ENCODE results near the gene UNG. TPM values are rescaled to one million over a fixed set of nuclear protein-coding genes. Genes with fewer than 3 reads are reported as not detected.

Gene UNG
- total RNA-seq, 1 experiment from 2014 or later: 35.4 TPM

- no peak for DNase-seq (ENCODE audit: low read depth, low spot score)
- in situ Hi-C loops (cut with HindIII; ENCODE audit: low pct_unique_long_range_greater_than_20kb, low sequenced_read_pairs): no loop called here
These were observed 13.0 kb upstream of the UNG start for GRCh38 chr12:109084425-109084824.

GRCh38 chr12:109085590-109085989, 11.8 kb upstream of the UNG start:
- DNase-seq (ENCODE audit: low read depth, low spot score): no peak

GRCh38 chr12:109087250-109087649, 10.1 kb upstream of the UNG start:
- in situ Hi-C loops (cut with HindIII; ENCODE audit: low pct_unique_long_range_greater_than_20kb, low sequenced_read_pairs): no loop called here
- DNase-seq (ENCODE audit: low read depth, low spot score): no peak

More at GRCh38 chr12:109085590-109085989, 11.8 kb upstream of the UNG start:
- in situ Hi-C loops (cut with HindIII; ENCODE audit: low pct_unique_long_range_greater_than_20kb, low sequenced_read_pairs): no loop called here

- in situ Hi-C loops (cut with HindIII; ENCODE audit: low pct_unique_long_range_greater_than_20kb, low sequenced_read_pairs): no loop called here
- no peak for DNase-seq (ENCODE audit: low read depth, low spot score)
These were observed 8.6 kb upstream of the UNG start for GRCh38 chr12:109088818-109089217.

DNA sequence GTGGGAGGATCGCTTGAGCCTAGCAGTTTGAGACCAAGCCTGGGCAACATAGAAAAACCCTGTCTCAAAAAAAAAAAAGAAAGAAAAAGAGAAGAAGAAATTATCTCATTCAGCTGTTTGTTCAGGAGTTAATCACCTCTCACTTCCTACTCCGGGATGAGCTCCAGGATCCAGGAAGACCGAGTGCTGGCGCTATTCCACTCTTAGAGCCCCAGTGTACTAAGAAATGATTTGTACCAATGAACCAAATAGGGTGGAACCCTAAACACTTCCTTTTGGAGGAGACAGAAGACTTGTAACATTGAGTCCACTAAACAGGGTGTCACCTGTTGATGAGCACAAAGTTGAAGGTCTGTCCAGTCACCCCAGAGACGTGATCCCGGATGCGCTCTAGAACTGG, 7.7 kb upstream of the UNG start:
- no peak for DNase-seq (ENCODE audit: low read depth, low spot score)
- in situ Hi-C loops (cut with HindIII; ENCODE audit: low pct_unique_long_range_greater_than_20kb, low sequenced_read_pairs): no loop called here

DNA sequence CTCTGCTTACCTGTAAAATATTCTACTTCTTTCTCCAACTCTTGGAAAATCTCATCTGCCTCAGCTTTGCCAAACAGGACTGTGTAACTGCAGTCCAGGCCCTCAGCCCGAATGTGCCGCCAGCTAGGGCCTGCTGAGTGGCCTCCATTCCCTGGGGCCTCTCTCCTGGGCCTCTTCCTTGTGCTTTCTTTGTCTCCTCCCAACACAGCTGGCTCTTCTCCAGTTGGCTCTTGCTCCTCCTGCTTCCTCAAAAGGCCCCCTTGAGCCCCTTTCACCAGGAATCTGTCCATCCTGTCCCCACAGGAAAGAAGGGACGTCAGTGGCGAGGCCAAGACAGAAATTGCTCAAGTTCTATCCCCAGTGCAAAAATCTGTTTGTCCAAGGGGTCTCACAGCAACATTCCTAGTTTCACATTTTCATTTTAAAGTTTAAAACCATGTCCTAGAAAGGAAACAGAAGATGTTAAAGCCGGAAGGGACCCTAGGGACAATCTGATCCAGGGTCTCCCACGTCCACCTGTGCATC, 4.8 kb upstream of the UNG start:
- in situ Hi-C loops (cut with HindIII; ENCODE audit: low pct_unique_long_range_greater_than_20kb, low sequenced_read_pairs): no loop called here
- DNase-seq (ENCODE audit: low read depth, low spot score): no peak

- in situ Hi-C loops (cut with HindIII; ENCODE audit: low pct_unique_long_range_greater_than_20kb, low sequenced_read_pairs): no loop called here
- DNase-seq (ENCODE audit: low read depth, low spot score): peak; percentile 93
These were observed 4.1 kb upstream of the UNG start, which contains the start of gene ALKBH2 for GRCh38 chr12:109093022-109093918. Gene ALKBH2 (minus strand): TSS chr12:109093472. CDS start chr12:109092786, 686 bp downstream.

DNA sequence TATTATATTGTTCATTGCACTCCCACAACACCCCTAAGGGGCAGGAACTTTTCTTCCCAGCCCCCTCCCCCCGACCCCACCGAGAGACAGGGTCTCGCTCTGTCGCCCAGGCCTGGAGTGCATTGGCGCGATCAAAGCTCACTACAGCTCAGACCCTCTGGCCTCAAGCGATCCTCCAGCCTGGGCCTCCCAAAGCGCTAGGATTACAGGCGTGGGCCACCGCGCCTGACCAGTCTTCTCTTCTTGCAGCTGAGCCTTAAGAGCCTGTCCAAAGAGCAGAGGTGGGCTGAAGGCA, 310 bp upstream of the UNG start:
- in situ Hi-C loops (cut with HindIII; ENCODE audit: low pct_unique_long_range_greater_than_20kb, low sequenced_read_pairs): no loop called here
- DNase-seq (ENCODE audit: low read depth, low spot score): no peak

DNA sequence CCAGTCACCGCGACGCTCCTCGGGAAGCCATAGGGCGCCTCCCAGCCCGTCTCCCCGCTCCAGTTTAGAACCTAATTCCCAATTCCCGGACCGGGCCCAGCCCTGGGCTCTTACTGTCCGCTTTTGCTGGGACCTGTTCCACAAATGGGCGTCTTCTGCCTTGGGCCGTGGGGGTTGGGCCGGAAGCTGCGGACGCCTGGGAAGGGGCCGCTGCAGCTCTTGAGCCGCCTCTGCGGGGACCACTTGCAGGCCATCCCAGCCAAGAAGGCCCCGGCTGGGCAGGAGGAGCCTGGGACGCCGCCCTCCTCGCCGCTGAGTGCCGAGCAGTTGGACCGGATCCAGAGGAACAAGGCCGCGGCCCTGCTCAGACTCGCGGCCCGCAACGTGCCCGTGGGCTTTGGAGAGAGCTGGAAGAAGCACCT, 797 bp downstream of the UNG start:
- DNase-seq (ENCODE audit: low read depth, low spot score): no peak
- in situ Hi-C loops (cut with HindIII; ENCODE audit: low pct_unique_long_range_greater_than_20kb, low sequenced_read_pairs): no loop called here

GRCh38 chr12:109098651-109099050, 1.3 kb downstream of the UNG start:
- in situ Hi-C loops (cut with HindIII; ENCODE audit: low pct_unique_long_range_greater_than_20kb, low sequenced_read_pairs): no loop called here

DNA sequence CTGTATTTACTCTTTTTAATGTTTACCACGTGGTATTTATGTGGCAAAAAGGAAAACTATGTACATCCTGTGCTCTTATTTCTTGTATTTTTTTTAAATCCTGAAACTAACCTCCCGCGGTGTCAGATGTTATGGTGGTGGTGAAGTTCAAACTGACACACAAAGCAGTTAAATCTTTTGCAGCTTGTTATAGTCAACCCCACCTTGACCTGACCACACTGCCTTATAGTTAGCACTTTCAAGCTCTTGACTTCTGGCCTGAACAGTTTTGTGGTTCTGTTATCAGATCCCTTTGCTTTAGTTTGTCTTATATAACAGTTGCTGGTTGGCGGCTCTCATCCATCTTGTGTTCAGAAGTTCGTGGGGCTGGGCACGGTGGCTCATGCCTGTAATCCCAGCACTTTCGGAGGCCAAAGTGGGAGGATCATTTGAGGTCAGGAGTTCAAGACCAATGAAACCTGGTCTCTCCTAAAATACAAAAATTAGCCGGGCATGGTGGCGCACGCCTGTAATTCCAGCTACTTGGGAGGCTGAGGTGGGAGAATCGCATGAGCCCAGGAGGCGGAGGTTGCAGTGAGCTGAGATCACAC, 2.1 kb downstream of the UNG start:
- in situ Hi-C loops (cut with HindIII; ENCODE audit: low pct_unique_long_range_greater_than_20kb, low sequenced_read_pairs): no loop called here
- DNase-seq (ENCODE audit: low read depth, low spot score): no peak

More at GRCh38 chr12:109098651-109099050, 1.3 kb downstream of the UNG start:
- no peak for DNase-seq (ENCODE audit: low read depth, low spot score)

DNA sequence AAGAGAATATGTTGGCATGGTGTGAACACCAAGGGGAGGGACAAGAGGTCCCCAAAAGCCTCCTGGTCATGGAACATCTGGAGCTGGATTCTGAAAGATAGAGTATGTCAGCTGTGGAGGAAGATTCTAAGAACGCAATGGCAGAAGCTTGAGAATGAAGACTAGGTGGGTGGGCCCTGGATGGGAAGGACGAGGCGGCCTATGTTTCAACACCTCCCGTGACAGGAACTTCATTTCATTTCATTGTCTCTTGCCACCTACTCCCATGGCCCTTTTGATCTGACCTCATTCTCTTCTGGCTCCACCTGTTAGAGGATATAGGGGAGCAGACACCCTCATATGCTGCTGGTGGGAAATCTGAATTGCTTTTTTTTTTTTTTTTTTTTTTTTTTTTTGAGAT, 3.3 kb downstream of the UNG start:
- in situ Hi-C loops (cut with HindIII; ENCODE audit: low pct_unique_long_range_greater_than_20kb, low sequenced_read_pairs): no loop called here
- DNase-seq (ENCODE audit: low read depth, low spot score): no peak

- in situ Hi-C loops (cut with HindIII; ENCODE audit: low pct_unique_long_range_greater_than_20kb, low sequenced_read_pairs): no loop called here
- no peak for DNase-seq (ENCODE audit: low read depth, low spot score)
These were observed 5.1 kb downstream of the UNG start for GRCh38 chr12:109102491-109102890.

DNA sequence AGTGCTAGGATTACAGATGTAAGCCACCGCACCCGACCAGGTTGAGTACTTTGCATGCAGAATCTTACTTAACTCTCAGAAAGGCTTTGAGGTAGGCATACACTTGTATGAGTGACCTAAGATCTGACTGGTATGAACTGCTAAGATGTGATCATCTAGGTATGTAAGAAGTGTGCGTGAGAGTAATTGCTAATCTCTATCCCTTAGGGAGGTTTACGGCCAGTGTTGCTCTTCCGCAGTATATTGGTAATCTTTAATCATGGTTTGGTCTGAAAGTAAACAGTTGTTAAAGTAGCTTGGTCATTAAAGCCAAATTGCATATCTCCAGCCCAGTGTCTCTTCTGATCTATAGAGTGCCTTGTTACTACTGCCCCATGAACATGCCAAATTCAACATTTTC, 7.8 kb downstream of the UNG start:
- in situ Hi-C loops (cut with HindIII; ENCODE audit: low pct_unique_long_range_greater_than_20kb, low sequenced_read_pairs): no loop called here
- DNase-seq (ENCODE audit: low read depth, low spot score): no peak

- peak; percentile 42 for DNase-seq (ENCODE audit: low read depth, low spot score)
- in situ Hi-C loops (cut with HindIII; ENCODE audit: low pct_unique_long_range_greater_than_20kb, low sequenced_read_pairs): no loop called here
These were observed 12.5 kb downstream of the UNG start for GRCh38 chr12:109109746-109110350.

DNA sequence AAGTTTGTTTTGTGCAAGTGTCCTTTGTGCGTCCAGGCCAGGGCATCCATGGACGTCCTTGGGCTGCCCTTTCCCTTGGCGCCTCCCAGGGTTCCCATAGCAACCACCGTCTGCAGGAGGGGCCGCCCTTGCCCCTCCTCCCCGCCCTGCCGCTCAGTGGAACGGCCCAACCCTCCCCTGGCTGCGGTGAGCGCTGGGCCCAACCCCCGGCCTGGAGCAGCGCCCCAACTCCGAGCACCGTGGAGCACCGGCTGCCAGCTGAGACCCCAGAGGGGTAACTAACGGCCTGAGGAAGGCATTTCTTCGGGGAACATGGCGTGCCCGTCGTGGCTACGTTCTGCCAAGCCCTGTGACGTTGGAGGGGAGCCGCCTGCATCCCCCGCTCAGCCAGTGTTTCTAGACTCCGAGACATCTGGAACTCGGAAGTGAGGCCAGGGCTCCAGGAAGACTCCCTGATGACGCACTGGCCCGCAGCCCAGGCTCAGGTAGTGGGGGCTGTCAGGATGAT, 13.6 kb downstream of the UNG start:
- in situ Hi-C loops (cut with HindIII; ENCODE audit: low pct_unique_long_range_greater_than_20kb, low sequenced_read_pairs): no loop called here
- DNase-seq (ENCODE audit: low read depth, low spot score): peak; percentile 93

GRCh38 chr12:109112720-109113465, 15.5 kb downstream of the UNG start:
- in situ Hi-C loops (cut with HindIII; ENCODE audit: low pct_unique_long_range_greater_than_20kb, low sequenced_read_pairs): no loop called here
- DNase-seq (ENCODE audit: low read depth, low spot score): no peak

All from SK-MEL-5 (cell line).